Stromal cell of bone marrow (primary cell): ENCODE data around the gene CYP26B1.

ENCODE experiments used
- DNase-seq: peaks from one replicate; pipeline ENCODE4 v3.0.0-alpha.2; 2012; ENCODE audit warnings: low read depth

The CYP26B1 gene

GRCh38 chr2:72147303-72147971 is at the start of gene CYP26B1:
Gene CYP26B1, minus strand, starts transcription at chr2:72147862. Its CDS starts 28 bp downstream, at chr2:72147834.
- DNase-seq: no peak

GRCh38 chr2:72193723-72194122 is 46.1 kb upstream of the CYP26B1 start:
- no peak for DNase-seq

GRCh38 chr2:72191441-72191840 is 43.8 kb upstream of the CYP26B1 start:
- DNase-seq: no peak

GRCh38 chr2:72185206-72185605 is 37.5 kb upstream of the CYP26B1 start:
- DNase-seq: no peak

GRCh38 chr2:72183466-72183865 is 35.8 kb upstream of the CYP26B1 start:
- DNase-seq: no peak

- DNase-seq: no peak
These were observed 35.4 kb upstream of the CYP26B1 start for GRCh38 chr2:72183016-72183415.

GRCh38 chr2:72182547-72182946 is 34.9 kb upstream of the CYP26B1 start:
- DNase-seq: no peak

- no peak for DNase-seq
These were observed 34.0 kb upstream of the CYP26B1 start for GRCh38 chr2:72181616-72182015.

- no peak for DNase-seq
These were observed 32.7 kb upstream of the CYP26B1 start for GRCh38 chr2:72180351-72180750.

GRCh38 chr2:72178551-72178950 is 30.9 kb upstream of the CYP26B1 start:
- DNase-seq: no peak

- no peak for DNase-seq
These were observed 28.6 kb upstream of the CYP26B1 start for GRCh38 chr2:72176281-72176680.

GRCh38 chr2:72175636-72176035 is 28.0 kb upstream of the CYP26B1 start:
- no peak for DNase-seq

- no peak for DNase-seq
These were observed 26.1 kb upstream of the CYP26B1 start for GRCh38 chr2:72173640-72174321.

GRCh38 chr2:72172478-72172877 is 24.8 kb upstream of the CYP26B1 start:
- DNase-seq: no peak

GRCh38 chr2:72166279-72166678 is 18.6 kb upstream of the CYP26B1 start:
- no peak for DNase-seq

- DNase-seq: no peak
These were observed 18.1 kb upstream of the CYP26B1 start for GRCh38 chr2:72165792-72166191.

GRCh38 chr2:72162574-72162973 is 14.9 kb upstream of the CYP26B1 start:
- no peak for DNase-seq

GRCh38 chr2:72159211-72159993 is 11.7 kb upstream of the CYP26B1 start:
- no peak for DNase-seq

GRCh38 chr2:72157871-72158771 is 10.5 kb upstream of the CYP26B1 start:
- DNase-seq: no peak

GRCh38 chr2:72156872-72157271 is 9.2 kb upstream of the CYP26B1 start:
- DNase-seq: no peak

- DNase-seq: no peak
These were observed 8.1 kb upstream of the CYP26B1 start for GRCh38 chr2:72155737-72156136.

GRCh38 chr2:72155151-72155550 is 7.5 kb upstream of the CYP26B1 start:
- no peak for DNase-seq
